Fibroblast of the conjunctiva (primary cell): ENCODE data around the gene POTEB.
"Not testable (repeated sequence)": the region's sequence is repeated elsewhere in the genome, so short reads cannot be mapped to it uniquely, and the experiment has no call there.

Source experiments
- DNase-seq: peaks from one replicate; pipeline ENCODE4 v3.0.0-alpha.2; 2010; ENCODE audit warnings: low read depth

POTEB gene

GRCh38 chr15:21877635-21878034 is at the start of gene POTEB:
Gene POTEB, minus strand, starts transcription at chr15:21877735. Its CDS starts 489 bp downstream, at chr15:21877246.
- DNase-seq, result not testable (repeated sequence)

- DNase-seq, result not testable (repeated sequence)
These were observed 13.4 kb upstream of the POTEB start for GRCh38 chr15:21890955-21891354.

- DNase-seq, result not testable (repeated sequence)
These were observed 12.0 kb upstream of the POTEB start for GRCh38 chr15:21889542-21889941.

- not testable (repeated sequence) for DNase-seq
These were observed 38.7 kb downstream of the POTEB start for GRCh38 chr15:21838831-21839230.
